Keratinocyte (primary cell): ENCODE measurements around the gene ADCYAP1R1. TPM values are rescaled to one million over a fixed set of nuclear protein-coding genes. Genes with fewer than 3 reads are reported as not detected.

Experiments used
- DNase-seq: peaks from one replicate; pipeline ENCODE4 v3.0.0-alpha.2; 2011; ENCODE audit warnings: low read depth, missing footprints, low spot score
- FAIRE-seq: peaks from 2 replicates; lab custom pipeline; 2011; peaks lifted over from hg19 to GRCh38; lab: Jason Lieb, UNC
- H2AFZ ChIP-seq: 2 replicates; pipeline ENCODE4 v1.6.0; 2012; ENCODE audit warnings: low read length, control low read depth, inconsistent platforms; ENCODE audit not compliant: control insufficient read depth
- H3K27ac ChIP-seq: 2 replicates; pipeline ENCODE4 v1.5.1; 2011; ENCODE audit warnings: low read length; ENCODE audit not compliant: control insufficient read depth, insufficient read depth
- H3K27me3 ChIP-seq: 3 replicates; pipeline ENCODE4 v1.6.0; 2011; ENCODE audit warnings: low read length; ENCODE audit not compliant: control insufficient read depth, insufficient read depth; ENCODE audit errors: extremely low read depth
- H3K36me3 ChIP-seq, 2 experiments: 2 replicates in 1 of 2; 3 replicates in 1 of 2; pipeline ENCODE4 v1.5.1; 2011; ENCODE audit warnings: low read length in 2 of 2, mild to moderate bottlenecking in 1 of 2; ENCODE audit not compliant: control insufficient read depth in 2 of 2, insufficient read depth in 2 of 2; ENCODE audit errors: extremely low read depth in 1 of 2
- H3K4me1 ChIP-seq: 3 replicates; pipeline ENCODE4 v1.5.1; 2011; ENCODE audit warnings: low read length; ENCODE audit not compliant: control insufficient read depth, insufficient read depth; ENCODE audit errors: extremely low read depth
- H3K4me2 ChIP-seq: 3 replicates; pipeline ENCODE4 v1.6.0; 2011; ENCODE audit warnings: low read depth, low read length; ENCODE audit not compliant: control insufficient read depth, insufficient read depth; ENCODE audit errors: extremely low read depth
- H3K4me3 ChIP-seq, 3 experiments: fragments of 200-600 bp in 1 of 3; sonication (generic) in 1 of 3; 2 replicates in 2 of 3; 3 replicates in 1 of 3; pipeline ENCODE4 v1.5.1; 2011 to 2016; ENCODE audit warnings: low read length in 3 of 3, mild to moderate bottlenecking in 3 of 3, control low read depth in 2 of 3, inconsistent platforms in 1 of 3, low read depth in 1 of 3, mixed read lengths in 1 of 3, mixed run types in 1 of 3, moderate library complexity in 1 of 3; ENCODE audit not compliant: control insufficient read depth in 2 of 3, insufficient read depth in 2 of 3; ENCODE audit errors: extremely low read depth in 1 of 3
- H3K79me2 ChIP-seq: 2 replicates; pipeline ENCODE4 v1.6.0; 2012; ENCODE audit warnings: low read length; ENCODE audit not compliant: control insufficient read depth, insufficient read depth
- H3K9ac ChIP-seq: 3 replicates; pipeline ENCODE4 v1.6.0; 2011; ENCODE audit warnings: low read length; ENCODE audit not compliant: control insufficient read depth, insufficient read depth; ENCODE audit errors: extremely low read depth
- H3K9me1 ChIP-seq: 3 replicates; pipeline ENCODE4 v1.6.0; 2011; ENCODE audit warnings: low read length; ENCODE audit not compliant: control insufficient read depth, insufficient read depth; ENCODE audit errors: extremely low read depth
- H3K9me3 ChIP-seq: 2 replicates; pipeline ENCODE4 v1.5.1; 2012; ENCODE audit warnings: low read depth, low read length; ENCODE audit not compliant: control insufficient read depth
- H4K20me1 ChIP-seq: 3 replicates; pipeline ENCODE4 v1.6.0; 2011; ENCODE audit warnings: low read length; ENCODE audit not compliant: control insufficient read depth, insufficient read depth; ENCODE audit errors: extremely low read depth
- CTCF ChIP-seq, 3 experiments: IDR thresholded peaks in 1 of 3; conservative IDR thresholded peaks in 1 of 3; optimal IDR thresholded peaks in 1 of 3; 2 replicates in 2 of 3; 3 replicates in 1 of 3; pipeline versions ENCODE3 to v1.5.1; 2011; ENCODE audit warnings: low read length in 3 of 3, mild to moderate bottlenecking in 3 of 3, moderate library complexity in 2 of 3, control low read depth in 1 of 3, inconsistent platforms in 1 of 3; ENCODE audit not compliant: insufficient read depth in 2 of 3; ENCODE audit errors: extremely low read depth in 1 of 3
- EZH2 ChIP-seq: IDR thresholded peaks from one replicate; pipeline ENCODE4 v1.6.1; 2012; ENCODE audit warnings: inconsistent platforms, mild to moderate bottlenecking, low read length, moderate library complexity
- dilution Hi-C: fragments of 300-500 bp; cut with MboI; formaldehyde crosslinking; loops from one replicate; pipeline ENCODE4 v1.7.0; 2020; ENCODE audit warnings: low sequenced_read_pairs; ENCODE audit not compliant: extremely low pct_ligation_motif_present
- polyA plus RNA-seq, 5 experiments: library from polyadenylated mRNA; depleted of rRNA in 3 of 5; stranded (reverse) in 3 of 5; stranded (forward) in 1 of 5; unstranded in 1 of 5; fragments of >200 nt; gene quantifications; 1 replicate in 1 of 5; 2 replicates in 3 of 5; 3 replicates in 1 of 5; pipeline versions ENCODE4 v1.2.1 to v1.2.3, GENCODE V29; 2011 to 2012; ENCODE audit warnings: missing spikeins in 2 of 5, low read depth in 1 of 5, low replicate concordance in 1 of 5

Gene ADCYAP1R1
- polyA plus RNA-seq, 1 donor (not counting 4 experiments of a cell fraction or from before 2014, with no cell fraction given): not detected

GRCh38 chr7:31044529-31044928 is 7.6 kb upstream of the ADCYAP1R1 start:
- Histone ChIP-seq H3K27me3 (peaks cover 22% of the 10 kb centered on the region), H3K79me2 (no peaks in the 10 kb centered on the region), H3K9me1 (no peaks in the 10 kb centered on the region), H3K36me3 (no peaks in the 10 kb centered on the region), H3K4me3 (no peak overlapping the region), H3K4me1 (no peaks in the 10 kb centered on the region), H3K9me3 (no peaks in the 10 kb centered on the region), H3K27ac (no peak overlapping the region), H2AFZ (no peak overlapping the region), H4K20me1 (no peaks in the 10 kb centered on the region), H3K9ac (no peak overlapping the region), H3K4me2 (no peak overlapping the region)
- DNase-seq (no peak), FAIRE-seq (no peak)
- no peak for TF ChIP-seq CTCF (optimal IDR thresholded peaks at IDR 0.05 in 1 of 3, IDR thresholded peaks at IDR 0.05 in 1 of 3, conservative IDR thresholded peaks at IDR 0.05 in 1 of 3; ENCODE audit: extremely low read depth in 1 of 3, insufficient read depth in 2 of 3, low read length in 3 of 3)
- TF ChIP-seq EZH2: no peak
- dilution Hi-C loops: no loop called here

- Histone ChIP-seq H3K79me2 (no peaks in the 10 kb centered on the region), H3K4me1 (no peaks in the 10 kb centered on the region), H3K4me2 (no peak overlapping the region), H3K9ac (no peak overlapping the region), H3K27ac (no peak overlapping the region), H3K4me3 (no peak overlapping the region), H3K9me3 (no peaks in the 10 kb centered on the region), H2AFZ (no peak overlapping the region), H3K27me3 (peaks cover 42% of the 10 kb centered on the region), H3K36me3 (no peaks in the 10 kb centered on the region), H3K9me1 (no peaks in the 10 kb centered on the region), H4K20me1 (no peaks in the 10 kb centered on the region)
- no peak for TF ChIP-seq EZH2
- TF ChIP-seq CTCF (optimal IDR thresholded peaks at IDR 0.05 in 1 of 3, IDR thresholded peaks at IDR 0.05 in 1 of 3, conservative IDR thresholded peaks at IDR 0.05 in 1 of 3; ENCODE audit: extremely low read depth in 1 of 3, insufficient read depth in 2 of 3, low read length in 3 of 3): no peak
- DNase-seq (no peak), FAIRE-seq (no peak)
- dilution Hi-C loops: no loop called here
Observed at GRCh38 chr7:31046723-31047122, 5.4 kb upstream of the ADCYAP1R1 start.
